G401.6 (cell line): ENCODE results near the gene VGLL4.
"Not testable (repeated sequence)": the region's sequence is repeated elsewhere in the genome, so short reads cannot be mapped to it uniquely, and the experiment has no call there.

Source experiments
- FAIRE-seq: peaks from 2 replicates; lab custom pipeline; 2012; peaks lifted over from hg19 to GRCh38; lab: Jason Lieb, UNC

VGLL4 gene, protein sequence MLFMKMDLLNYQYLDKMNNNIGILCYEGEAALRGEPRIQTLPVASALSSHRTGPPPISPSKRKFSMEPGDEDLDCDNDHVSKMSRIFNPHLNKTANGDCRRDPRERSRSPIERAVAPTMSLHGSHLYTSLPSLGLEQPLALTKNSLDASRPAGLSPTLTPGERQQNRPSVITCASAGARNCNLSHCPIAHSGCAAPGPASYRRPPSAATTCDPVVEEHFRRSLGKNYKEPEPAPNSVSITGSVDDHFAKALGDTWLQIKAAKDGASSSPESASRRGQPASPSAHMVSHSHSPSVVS

DNA sequence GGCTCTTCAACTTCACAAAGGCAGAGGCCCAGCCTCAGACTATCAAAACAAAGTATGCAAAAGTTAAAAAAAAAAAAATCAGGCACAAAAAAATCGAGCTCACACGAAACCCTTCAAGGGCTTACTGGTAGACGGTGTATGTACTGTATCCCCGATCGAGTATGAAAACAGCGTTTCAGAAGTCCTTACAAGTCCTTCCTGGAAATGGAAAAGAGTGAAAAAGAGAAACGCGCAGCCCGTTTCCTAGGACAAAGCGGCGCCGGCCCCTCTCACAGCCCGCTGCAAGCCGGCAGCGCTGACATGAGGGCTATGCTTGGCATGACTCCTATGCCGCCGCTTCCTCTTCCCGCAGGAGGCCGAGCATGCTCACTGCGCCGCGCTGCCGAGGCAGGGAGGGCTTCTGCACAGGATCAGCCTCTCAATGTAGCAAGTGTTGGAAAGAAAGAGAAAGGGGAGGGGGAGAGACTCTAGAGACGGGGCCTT, at the start of gene VGLL4:
Gene VGLL4 (minus strand): TSS at position 311 of the 483 bp plus-strand sequence. CDS start 397 bp downstream, outside the sequence.
- peak; percentile 87 for FAIRE-seq

DNA sequence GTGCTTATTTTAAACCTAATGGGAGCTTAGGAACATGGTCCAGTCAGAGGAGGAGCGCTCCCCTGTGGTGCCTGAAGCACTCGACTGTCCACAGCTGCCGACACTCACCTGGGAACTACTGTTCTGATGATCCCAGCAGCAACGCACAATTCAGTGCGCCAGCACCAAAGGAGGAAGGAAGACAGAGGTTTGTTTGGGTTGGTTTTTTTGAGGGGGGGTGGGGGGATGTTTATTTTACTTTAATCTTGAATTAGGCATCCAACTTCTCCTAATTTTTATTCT, 48.8 kb upstream of the VGLL4 start:
- no peak for FAIRE-seq

DNA sequence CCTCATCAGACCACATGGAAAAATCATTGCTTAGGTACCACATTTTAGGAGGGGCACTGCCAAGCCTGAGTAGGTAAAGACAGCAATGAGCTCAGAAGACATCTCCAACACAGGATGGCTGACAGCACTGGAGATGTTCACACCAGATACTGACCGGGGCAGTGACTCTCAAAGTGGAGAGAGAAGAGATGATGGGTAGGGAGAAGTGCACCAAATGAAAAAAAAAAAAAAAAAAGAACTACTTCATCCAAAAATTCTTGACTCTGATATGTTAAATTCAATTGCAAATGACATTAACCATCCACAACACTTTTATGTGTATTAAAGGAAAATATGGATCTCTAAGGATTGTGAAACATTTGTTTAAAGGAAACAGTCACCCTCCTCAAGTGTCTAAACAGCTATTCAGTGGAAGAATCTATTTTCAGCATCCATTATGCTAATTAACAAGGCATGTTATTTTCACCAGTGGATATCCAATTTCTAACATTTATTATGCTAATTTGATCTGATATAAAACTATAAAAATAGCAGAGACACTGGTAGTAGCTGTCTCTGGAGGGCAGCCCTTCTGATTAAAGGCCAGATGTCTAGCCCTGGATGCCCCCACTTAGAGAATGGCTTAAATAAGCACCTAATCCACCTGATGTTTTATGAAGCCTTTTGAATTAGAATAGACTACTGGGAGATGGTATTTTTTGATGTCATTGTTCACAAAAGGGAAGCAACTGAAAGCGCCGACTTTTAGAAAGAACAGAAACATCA, 48.2 kb upstream of the VGLL4 start:
- no peak for FAIRE-seq

DNA sequence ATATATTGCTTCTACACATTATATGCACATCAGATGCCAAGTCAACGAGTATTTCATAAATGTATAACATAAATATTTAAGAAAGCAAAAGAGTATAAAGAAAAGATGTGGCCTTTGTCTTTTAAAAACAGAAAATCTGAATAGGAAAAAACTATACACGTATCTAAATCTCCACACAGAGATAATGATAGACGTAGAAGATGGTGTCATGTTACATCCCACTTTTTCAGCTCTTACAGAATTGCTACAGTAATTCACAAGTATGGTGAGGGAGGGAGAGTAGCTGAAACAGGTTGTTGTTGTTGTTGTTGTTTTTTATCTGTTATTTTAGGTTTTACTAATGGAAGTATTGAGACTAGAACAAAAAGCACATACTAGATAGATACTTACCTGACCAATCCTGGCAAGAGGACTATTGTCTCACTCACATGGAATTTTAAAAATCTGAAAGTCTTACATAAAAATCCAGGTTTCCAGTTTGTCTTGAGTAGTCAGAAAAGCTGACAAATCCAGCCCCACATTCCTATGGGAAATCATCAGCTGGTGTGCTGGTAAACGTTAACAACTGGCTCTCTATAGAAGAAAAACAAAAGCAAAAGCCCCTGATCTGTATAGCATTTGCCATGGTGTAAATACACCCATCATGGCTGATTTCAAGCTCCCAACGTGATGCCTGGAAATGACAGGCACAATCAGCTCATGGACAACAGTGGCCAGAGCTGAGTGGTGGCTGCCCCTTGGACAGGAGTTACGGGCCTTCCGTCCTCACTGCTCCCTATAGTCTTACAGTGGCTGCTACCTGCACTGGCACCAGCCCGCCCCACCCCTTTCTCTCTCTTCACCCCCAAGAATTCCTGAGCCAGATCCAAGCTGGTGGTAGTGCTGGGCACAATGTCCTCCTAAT, 47.4 kb upstream of the VGLL4 start:
- FAIRE-seq = peak; percentile 80

DNA sequence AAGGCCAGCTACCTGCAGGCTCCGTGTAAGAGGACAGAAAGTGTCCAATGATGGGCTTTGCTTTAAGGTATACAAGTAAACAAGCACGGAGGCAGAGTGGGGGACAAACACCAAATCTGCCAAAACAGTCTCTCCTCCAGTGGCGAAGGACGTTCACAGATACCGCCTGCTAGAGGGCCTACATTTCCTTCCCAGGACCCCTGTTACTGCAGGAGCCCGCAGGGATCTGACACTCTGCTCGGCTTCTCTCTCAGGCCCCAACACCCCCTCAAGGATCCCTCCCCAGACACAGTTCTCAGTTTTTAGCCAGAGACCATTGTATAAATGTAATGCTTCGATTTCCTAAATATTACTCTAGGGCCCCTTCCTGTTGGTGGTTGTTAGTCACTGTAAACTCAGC, 46.0 kb upstream of the VGLL4 start:
- FAIRE-seq = no peak

DNA sequence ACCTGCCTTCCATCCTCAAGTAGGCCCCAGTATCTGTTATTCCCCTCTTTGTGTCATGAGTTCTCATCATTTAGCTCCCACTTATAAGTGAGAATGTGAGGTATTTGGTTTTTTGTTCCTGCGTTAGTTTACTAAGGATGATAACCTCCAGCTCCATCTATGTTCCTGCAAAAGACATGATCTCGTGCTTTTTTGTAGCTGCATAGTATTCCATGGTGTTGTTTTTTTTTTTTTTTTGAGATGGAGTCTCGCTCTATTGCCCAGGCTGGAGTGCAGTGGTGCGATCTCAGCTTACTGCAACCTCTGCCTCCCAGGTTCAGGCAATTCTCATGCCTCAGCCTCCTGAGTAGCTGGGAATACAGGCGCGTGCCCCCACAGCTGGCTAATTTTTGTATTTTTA, 41.3 kb upstream of the VGLL4 start:
- not testable (repeated sequence) for FAIRE-seq

DNA sequence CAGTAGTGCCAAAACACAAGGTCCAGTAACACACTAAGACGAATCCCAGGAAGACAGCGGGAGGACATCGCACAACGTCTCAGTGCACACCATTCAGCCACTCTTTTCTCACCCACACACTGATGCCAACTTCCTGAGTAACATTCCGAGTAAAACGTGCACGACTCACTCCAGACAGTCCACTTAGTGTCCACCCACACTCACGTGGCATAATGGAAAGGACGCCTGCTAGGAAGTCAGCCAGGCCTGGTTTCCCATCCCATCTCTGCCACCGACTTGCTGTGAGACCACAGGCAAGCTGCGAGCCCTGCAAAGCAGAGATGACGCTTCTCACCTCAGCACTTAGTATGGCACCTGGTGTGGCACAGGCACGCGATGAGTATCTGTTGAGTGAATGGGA, 36.8 kb upstream of the VGLL4 start:
- FAIRE-seq = no peak

DNA sequence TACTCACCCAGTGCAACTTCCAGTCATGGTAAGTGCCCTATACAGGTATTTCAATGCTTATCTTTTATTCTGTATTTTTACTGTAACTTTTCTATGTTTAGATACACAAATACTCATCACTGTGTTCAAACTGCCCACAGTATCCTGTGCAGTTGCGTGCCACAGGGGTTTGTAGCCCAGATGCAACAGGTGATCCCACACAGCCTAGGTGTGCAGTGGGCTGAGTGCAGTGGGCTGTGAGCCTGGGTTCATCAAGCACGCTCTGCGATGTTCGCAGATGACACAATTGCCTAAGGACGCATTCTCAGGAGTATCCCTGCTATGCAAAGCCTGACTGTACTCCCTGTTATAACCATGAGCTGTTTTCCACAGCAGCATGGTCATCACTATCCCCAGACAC, 36.2 kb upstream of the VGLL4 start:
- FAIRE-seq = no peak

DNA sequence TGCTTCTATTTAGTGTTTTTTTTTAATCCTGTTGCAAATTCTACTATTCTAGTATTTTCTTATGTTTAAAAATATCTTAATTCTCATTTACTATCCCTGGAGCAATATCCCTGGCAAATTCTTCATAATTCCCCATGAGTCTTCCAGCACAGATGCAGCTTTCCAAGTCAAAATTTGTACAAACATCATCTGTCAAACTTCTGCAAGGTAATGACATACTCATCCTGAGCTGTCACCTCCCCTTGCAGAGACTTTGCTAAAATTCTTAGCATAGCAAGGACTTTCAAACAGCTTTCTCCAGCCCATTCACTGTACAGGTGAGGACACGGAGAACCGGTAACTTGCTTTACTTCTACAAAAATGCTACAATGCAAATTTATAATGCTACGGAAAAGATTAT, 28.6 kb upstream of the VGLL4 start:
- no peak for FAIRE-seq

DNA sequence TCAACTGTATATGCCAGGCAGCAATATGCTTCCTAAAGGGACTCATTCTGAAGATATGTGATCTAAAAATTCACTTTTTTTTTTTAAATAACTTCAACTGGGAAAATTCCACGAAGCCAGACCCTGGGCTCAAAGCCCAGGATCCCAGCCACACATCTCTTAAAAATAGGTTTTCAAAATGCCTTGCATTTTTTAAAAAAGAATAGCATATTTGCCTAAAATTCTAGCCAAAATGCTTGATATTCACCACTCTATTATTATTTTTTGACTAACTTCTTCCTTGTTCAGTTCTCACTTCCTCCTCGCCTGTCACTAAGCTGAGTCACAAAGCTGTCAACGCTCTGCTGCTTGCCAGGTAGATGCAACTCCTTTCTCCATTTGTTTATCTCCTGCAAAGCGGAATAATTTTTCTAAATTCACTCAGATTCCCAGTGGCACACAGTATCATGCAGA, 28.0 kb upstream of the VGLL4 start:
- no peak for FAIRE-seq

DNA sequence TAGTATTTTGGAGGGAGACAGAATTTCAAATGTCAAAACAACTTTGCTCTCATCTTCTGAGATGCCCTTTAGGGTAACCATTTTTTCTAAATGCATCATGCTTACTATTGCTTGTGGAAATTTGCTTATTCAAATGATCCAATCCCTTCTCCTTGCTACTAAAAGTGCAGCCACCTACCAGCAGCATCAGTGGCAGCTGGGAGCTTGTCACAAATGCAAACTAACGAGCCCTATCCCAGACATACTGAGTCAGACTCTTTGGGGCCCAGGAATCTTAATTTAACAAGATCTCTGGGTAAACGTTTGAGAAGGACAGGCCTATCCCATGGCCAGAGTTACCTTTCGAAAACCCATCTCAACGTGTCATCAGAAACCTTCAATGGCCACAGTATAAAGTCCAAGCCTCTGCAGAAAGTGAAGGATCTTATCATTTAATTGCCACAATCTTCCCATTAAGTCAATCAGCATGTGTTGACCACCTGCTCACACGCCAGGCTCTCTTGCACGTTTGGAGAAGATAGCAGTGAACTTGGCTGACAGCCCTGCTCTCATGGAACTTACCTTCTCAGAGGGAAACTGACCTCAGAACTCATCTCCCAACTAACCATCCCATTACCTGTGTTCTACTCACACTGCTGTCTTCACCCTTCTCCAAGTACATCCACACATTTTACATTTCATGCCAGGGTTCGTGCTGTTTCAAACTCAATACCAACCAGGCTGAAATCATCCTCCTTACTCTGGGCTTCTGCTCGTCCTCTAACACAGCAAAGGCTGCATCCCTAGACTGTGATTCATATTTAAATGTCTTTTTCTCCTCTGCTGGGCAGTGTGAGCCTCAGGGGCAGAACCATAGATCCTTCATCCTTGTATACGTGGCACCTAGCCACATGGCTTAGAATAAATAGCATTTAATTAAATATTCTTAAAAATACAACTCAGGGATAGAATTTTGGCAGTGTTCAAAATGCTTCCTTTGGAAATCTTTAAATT, 24.8 kb upstream of the VGLL4 start:
- FAIRE-seq = no peak

DNA sequence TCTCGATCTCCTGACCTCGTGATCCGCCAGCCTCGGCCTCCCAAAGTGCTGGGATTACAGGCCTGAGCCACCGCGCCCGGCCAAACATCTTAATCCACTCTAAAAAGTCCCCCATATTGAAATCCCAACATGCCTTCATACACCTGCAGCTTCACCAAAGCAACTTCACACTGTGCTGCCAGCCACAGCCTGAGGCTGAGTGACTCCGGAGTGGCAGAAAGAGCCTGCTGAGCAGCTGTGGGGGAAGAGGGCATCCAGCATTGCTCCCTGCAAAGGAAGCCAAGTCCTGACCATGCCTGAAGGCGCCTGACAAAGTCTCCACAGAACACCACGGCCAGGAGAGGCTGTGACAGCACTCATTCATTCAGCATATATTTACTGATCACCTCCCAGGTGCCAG, 21.6 kb upstream of the VGLL4 start:
- no peak for FAIRE-seq

DNA sequence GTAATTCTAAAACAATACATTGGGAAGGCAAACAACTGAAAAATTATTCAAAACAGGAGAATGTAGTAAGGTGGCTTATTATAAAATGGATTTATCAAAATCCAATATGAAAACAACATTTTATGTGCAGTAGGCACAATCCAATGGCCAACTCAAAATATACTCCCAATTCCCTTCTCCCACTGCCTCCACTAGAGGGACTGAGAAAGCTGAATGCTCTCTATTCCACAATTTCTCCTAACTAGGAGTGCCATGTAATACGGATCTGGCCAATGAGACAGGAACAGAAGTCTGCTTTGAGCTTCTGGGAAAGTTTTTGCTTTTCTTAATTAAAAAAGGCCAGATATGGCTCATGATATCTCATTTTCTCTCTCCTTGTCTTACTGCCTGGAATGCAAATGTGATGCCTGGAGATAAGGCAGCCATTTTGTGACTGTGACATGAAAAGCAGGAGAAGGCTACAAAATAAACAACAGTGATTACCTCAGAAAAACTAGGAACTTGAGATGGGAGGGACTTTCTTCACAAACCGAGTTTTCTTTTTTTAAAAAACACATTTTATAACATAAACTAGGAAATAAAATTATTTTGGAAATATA, 18.8 kb upstream of the VGLL4 start:
- FAIRE-seq = peak; percentile 54

DNA sequence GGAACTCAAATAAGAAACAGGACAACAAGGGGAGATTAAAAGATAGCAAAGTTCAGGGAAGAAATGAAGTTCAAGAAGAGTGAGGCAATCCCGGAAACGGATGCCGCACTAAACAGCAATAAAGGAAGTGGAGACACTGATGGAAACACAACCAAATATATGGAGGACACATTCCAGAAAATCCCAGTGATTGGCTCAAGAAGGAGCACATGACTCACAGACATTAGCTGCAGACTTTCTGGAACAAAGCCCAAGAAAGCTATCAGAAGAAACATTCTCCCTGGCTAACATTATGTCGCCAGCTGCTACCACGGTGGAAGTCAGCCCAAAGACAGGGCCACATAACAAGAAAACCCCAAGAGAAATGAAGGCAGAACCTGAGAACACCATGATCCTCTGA, 18.1 kb upstream of the VGLL4 start:
- no peak for FAIRE-seq

DNA sequence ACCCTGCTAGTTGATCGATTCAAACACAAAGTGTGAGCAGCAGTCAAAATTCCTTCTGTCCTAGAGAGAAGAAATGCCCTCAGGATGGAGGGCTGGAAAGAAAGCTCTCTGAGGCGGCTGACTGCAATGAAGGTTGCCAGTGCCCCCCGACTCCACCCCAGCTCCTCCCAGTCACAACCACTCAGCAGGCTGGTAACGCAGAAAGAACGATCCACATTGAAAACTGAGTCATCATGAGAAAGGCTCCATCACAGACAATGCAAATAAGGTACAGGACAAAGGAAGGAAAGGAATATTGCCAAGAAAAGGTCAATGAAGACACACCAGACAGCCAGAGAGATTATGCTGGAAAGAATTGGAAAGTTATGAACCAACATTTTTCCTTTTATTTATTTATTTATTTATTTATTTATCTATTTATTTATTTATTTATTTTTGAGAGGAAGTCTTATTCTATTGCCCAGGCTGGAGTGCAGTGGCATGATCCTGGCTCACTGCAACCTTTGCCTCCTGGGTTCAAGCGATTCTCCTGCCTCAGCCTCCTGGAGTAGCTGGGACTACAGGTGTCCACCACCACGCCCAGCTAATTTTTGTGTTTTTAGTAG, 17.4 kb upstream of the VGLL4 start:
- no peak for FAIRE-seq

DNA sequence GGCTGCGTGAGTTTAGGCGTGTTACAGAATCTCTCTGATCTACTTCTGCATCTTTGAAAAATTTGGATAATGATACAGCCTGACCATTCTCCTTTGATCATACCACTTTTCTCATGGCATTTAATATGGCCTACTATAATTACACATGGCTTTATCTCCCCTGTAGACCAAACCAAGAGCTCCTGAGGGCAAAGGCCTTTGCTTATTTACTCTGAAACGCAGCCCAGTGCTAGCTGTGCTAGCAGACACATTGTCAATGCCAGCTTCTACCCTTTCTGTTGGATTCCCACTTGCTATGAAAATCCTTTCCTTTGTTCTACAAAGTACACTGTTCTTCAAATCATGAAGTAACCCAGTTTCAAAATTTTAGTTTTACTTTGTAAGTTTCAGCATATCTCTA, 16.5 kb upstream of the VGLL4 start:
- FAIRE-seq = no peak

DNA sequence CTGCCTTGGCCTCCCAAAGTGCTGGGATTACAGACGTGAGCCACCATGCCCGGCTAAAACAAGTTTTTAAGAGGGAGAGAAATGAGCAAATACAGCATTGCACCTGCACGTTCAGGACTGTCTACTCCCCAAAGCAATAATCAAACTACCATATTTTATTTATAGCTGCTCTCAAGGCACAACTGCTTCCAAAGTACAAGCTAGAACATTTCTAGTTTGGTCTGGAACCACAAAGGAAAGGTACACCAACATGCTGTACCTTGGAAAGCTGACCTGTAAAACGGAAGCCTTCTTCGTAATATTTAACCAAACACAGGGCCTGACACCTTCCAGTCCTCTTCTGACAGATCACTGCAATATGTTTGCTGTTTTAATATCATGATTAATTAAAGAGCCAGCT, 14.5 kb upstream of the VGLL4 start:
- no peak for FAIRE-seq

DNA sequence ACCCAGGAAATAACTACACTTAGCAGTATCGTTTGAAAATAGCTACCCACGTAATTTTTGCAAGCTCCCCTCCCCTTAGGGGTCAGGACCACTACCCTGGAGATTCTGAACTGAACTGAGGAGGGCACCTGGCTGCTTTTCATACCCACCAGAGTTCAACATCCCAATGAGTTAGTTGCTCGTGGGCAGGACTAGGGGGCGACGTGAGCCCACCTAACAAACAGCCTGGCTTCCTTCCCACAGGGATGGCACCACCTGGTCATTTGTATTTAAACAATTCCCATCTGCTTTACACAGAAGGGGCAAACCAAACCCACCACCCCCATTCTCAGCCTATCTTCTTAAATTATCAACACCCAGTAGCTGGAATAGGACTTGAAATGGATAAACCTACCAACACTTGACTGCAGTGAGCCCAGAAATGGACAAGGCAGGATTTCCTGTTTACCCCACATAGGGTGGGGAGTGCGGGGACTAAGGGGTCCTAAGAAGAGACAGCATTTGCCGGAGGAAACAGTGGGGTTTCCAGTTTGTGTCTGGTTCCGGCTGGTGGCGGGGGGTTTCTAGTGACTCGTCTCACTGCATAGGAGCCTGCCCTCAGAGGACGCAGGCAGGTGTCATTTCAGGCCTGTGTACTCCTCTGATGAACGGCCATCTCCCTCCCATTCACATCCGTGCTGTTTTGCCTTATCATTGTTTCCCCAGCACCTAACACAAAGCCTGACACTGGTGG, 11.6 kb upstream of the VGLL4 start:
- no peak for FAIRE-seq

DNA sequence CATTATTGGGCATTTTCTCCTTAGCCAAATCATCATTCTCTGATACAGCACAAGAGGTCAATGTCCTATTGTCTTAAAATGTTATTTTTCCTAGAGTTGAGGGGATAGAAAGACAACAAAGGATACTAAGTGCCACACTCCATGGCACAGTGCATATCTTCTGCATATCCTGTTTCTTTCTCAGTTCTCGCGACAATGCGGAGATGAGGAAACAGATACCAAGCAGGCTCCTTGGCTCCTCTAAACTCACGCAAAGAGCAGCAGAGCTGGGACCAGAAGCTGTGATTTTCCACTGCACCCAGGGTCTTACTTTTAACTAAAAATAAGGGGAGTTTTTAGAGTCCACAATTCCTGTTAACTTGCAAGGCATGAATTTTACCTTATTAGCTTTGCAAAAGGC, 10.5 kb upstream of the VGLL4 start:
- no peak for FAIRE-seq
